ENCODE results near the gene TBX1. TPM values are rescaled to one million over a fixed set of nuclear protein-coding genes. Genes with fewer than 3 reads are reported as not detected.
A peak's percentile ranks its signal among the peaks of the same experiment; 100 is the strongest.

TBX1 gene
- total RNA-seq, 1 donor from 2014 or later, result 0.56 TPM

GRCh38 chr22:19770349-19771220 lies 10.0 kb downstream of the TBX1 start:
- peaks cover 16% of the 10 kb centered on the region for H3K27me3 Mint-ChIP-seq (ENCODE audit: unreplicated experiment)
- H3K36me3 Mint-ChIP-seq (ENCODE audit: low read depth, unreplicated experiment), result no peaks in the 10 kb centered on the region
- no peak overlapping the region for H3K27ac Mint-ChIP-seq (ENCODE audit: unreplicated experiment)
- DNase-seq (ENCODE audit: low spot score), result no peak
- peaks cover 9% of the 10 kb centered on the region for H3K4me1 Mint-ChIP-seq (ENCODE audit: unreplicated experiment)
- TF ChIP-seq CTCF (IDR thresholded peaks at IDR 0.05; ENCODE audit: unreplicated experiment), result no peak
- H3K9me3 Mint-ChIP-seq (ENCODE audit: unreplicated experiment), result no peaks in the 10 kb centered on the region
- no peak overlapping the region for H3K4me3 Mint-ChIP-seq (ENCODE audit: unreplicated experiment)

- peaks cover 9% of the 10 kb centered on the region for H3K4me1 Mint-ChIP-seq (ENCODE audit: unreplicated experiment)
- no peaks in the 10 kb centered on the region for H3K9me3 Mint-ChIP-seq (ENCODE audit: unreplicated experiment)
- no peak for TF ChIP-seq CTCF (IDR thresholded peaks at IDR 0.05; ENCODE audit: unreplicated experiment)
- no peak overlapping the region for H3K4me3 Mint-ChIP-seq (ENCODE audit: unreplicated experiment)
- no peaks in the 10 kb centered on the region for H3K36me3 Mint-ChIP-seq (ENCODE audit: low read depth, unreplicated experiment)
- no peak for DNase-seq (ENCODE audit: low spot score)
- peaks cover 16% of the 10 kb centered on the region for H3K27me3 Mint-ChIP-seq (ENCODE audit: unreplicated experiment)
- H3K27ac Mint-ChIP-seq (ENCODE audit: unreplicated experiment), result no peak overlapping the region
Observed at GRCh38 chr22:19772422-19772672, 11.8 kb downstream of the TBX1 start.

- Mint-ChIP-seq H3K4me3 (ENCODE audit: unreplicated experiment) (no peak overlapping the region), H3K9me3 (ENCODE audit: unreplicated experiment) (no peaks in the 10 kb centered on the region), H3K27ac (ENCODE audit: unreplicated experiment) (no peak overlapping the region), H3K27me3 (ENCODE audit: unreplicated experiment) (peaks cover 14% of the 10 kb centered on the region), H3K4me1 (ENCODE audit: unreplicated experiment) (peaks cover 5% of the 10 kb centered on the region), H3K36me3 (ENCODE audit: low read depth, unreplicated experiment) (no peaks in the 10 kb centered on the region)
- DNase-seq (ENCODE audit: low spot score), result peak; percentile 4
- no peak for TF ChIP-seq CTCF (IDR thresholded peaks at IDR 0.05; ENCODE audit: unreplicated experiment)
Observed at GRCh38 chr22:19772673-19773469, 12.3 kb downstream of the TBX1 start.

- TF ChIP-seq CTCF (IDR thresholded peaks at IDR 0.05; ENCODE audit: unreplicated experiment), result no peak
- Mint-ChIP-seq H3K9me3 (ENCODE audit: unreplicated experiment) (no peaks in the 10 kb centered on the region), H3K27ac (ENCODE audit: unreplicated experiment) (no peak overlapping the region), H3K36me3 (ENCODE audit: low read depth, unreplicated experiment) (no peaks in the 10 kb centered on the region), H3K4me3 (ENCODE audit: unreplicated experiment) (no peak overlapping the region), H3K4me1 (ENCODE audit: unreplicated experiment) (no peaks in the 10 kb centered on the region), H3K27me3 (ENCODE audit: unreplicated experiment) (peaks cover 16% of the 10 kb centered on the region)
- no peak for DNase-seq (ENCODE audit: low spot score)
Observed at GRCh38 chr22:19773470-19774040, 13.0 kb downstream of the TBX1 start.

All from endothelial cell (in vitro differentiated cells).